GM21367 (cell line): ENCODE data around the gene TPD52L2.

Experiments used
- ATAC-seq: cut with Tn5 transposase; IDR thresholded peaks from one replicate; pipeline ENCODE4 v1.9.1; 2021; ENCODE audit not compliant: unreplicated experiment

Gene TPD52L2

DNA sequence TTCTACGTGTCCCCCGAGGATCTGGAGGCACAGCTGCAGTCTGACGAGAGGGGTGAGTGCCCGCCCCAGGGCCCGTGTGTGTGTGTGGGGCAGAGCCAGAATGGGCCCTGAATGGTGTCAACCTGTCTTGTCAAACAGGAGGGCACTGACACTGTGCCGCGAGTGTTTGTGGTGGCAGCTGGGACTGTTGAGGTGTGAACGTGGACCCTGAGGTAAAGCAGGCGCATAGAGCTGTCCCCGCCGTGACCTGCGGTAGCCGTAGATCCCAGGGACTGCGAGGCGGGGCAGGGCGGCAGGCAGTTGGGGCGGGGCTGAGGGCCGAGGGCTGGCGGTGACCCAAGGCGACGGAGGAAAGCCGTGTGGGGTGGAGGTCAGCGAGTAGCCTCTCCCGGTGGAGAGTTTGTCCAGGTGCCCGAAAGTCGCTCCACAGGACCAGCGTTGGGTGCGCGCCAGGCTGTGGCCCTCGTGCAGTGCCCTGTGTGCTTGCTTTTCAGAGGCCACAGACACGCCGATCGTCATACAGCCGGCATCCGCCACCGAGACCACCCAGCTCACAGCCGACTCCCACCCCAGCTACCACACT, 66.0 kb downstream of the TPD52L2 start:
- ATAC-seq = no peak

DNA sequence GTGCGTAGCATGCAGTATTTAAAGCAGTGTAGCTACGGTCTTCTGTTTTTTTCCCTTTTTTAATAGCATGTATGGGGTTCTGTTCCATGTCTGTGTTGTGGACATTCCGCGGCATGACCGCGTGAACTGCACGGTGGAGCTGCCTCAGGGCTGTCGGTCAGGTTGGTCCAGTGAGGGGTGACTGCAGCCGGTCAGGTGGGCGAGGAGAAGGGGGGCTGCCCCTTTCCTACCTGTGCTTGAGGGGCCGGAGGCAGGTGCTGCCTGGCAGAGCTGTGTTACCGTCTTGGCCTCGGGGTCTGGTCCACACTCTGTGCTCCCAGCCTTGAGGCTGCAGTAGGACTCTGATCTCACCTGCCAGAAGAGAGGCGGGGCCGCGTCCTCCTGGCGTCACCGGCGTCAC, 66.7 kb downstream of the TPD52L2 start:
- ATAC-seq = no peak

DNA sequence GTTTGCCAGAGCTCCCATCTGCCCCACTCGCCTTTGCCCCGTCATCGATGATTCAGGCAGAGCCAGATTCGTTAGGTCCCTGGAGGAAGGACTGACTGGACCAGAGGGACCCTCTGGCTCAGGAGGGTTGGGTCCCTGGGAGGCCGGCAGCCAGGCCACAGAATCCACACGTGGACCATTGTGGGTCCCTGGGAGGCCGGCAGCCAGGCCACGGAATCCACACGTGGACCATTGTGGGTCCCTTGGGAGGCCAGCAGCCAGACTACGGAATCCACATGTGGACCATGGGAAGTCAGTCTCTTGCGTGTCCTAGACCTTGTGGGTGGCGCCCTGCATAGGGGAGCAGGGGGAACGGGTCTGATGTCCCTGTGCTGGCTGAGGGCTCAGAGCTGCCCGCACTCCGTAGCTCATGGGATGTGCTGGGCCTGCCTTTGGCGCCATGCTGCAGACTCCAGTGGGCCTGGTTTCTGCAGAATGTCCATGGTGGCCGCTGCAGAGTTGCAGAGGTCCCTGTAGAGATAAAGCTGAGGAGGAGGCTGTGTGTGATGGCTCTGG, 67.6 kb downstream of the TPD52L2 start:
- ATAC-seq = no peak

DNA sequence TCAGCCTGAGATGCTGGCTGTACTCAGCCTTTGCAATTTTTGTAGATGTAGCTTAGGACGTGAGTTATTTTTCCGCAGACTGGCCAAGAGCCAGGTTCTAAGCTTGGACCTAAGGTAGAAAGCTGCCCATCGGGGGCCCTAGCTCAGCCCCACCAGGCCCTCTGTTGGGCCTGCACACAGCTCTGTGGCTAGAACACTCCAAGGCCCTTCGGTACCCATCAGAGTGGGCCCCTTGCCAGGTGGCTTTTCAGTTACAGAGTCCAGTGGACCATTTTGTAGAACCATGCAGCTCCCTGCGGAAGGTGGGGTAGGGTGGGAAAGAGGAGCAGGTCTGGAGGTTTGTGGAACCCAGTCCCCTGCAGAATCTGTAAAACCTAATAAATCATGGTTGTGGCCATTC, 68.6 kb downstream of the TPD52L2 start:
- no peak for ATAC-seq

DNA sequence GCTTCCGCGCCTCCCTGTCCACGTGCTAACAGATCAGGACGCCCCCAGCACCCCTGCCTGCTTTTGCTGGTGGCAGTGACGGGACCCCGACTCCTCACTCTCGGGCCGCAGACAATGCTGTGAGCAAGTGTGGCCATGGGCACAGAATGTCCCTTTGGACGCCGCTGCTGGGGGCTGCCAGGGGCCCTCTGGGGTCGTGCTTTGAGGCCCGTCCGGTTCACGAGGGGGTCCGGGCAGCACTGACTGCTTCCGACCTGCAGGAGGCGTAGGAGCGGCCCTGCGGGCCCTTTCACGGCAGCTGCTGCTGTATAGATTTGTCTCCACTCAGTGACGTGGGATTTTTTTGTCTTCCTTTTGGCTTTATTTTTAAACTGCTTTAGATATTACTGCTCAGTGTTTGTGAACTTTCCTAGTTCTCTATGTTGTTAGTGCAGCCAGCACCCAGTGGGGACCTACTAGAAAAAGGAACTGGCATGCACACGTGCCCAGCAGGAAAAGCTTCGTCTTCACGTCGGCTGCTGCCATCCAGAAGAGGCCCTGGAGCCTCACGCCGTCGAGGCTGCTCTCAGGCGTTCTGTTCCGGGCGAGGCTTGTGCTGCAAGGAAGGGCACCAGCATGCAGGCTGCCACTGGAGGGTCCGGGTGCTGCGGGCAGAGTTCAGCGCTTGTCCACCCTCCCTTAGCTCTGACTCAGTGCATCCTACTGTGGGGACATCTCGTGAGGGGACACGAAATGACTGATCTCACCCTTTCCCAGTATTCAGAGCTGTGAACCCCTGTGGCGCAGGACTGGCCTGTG, 69.4 kb downstream of the TPD52L2 start:
- ATAC-seq = no peak

DNA sequence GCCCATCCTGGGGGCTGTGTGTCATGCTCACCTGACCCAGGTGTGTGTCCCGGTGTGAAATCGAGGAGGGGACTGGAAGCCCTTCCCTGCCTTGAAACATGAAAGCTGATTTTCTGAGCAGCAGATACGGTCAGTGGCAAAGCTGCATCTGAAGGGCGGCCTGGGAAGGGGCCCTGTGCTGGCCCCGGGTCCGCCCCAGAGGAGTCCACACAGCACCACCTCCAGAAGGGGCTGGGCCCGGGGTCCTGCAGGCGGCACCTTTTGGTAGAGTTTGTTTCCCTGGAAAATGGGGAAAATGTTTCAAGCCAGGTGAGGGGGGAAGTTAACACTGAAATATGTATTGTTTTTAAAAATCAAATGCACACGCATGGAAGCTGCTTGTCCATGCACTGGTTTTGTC, 70.4 kb downstream of the TPD52L2 start:
- ATAC-seq = no peak

DNA sequence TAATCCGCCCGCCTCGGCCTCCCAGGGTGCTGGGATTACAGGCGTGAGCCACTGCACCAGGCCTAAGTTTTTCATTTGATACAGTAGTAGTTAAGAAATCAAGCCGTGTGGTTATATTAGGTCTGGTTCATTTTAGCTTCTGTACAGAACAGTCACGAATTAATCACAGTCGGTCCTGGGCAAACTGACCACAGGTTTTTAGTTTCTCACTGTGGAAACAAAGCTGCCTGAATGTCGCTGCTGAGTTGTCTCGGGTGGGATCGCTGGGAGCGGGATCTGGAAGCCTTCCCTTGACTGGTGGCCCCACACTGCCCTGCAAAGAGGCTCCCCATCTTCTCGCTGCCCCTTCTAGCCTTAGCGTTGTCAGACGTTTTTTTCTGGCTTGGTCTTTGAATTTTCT, 72.5 kb downstream of the TPD52L2 start:
- no peak for ATAC-seq

DNA sequence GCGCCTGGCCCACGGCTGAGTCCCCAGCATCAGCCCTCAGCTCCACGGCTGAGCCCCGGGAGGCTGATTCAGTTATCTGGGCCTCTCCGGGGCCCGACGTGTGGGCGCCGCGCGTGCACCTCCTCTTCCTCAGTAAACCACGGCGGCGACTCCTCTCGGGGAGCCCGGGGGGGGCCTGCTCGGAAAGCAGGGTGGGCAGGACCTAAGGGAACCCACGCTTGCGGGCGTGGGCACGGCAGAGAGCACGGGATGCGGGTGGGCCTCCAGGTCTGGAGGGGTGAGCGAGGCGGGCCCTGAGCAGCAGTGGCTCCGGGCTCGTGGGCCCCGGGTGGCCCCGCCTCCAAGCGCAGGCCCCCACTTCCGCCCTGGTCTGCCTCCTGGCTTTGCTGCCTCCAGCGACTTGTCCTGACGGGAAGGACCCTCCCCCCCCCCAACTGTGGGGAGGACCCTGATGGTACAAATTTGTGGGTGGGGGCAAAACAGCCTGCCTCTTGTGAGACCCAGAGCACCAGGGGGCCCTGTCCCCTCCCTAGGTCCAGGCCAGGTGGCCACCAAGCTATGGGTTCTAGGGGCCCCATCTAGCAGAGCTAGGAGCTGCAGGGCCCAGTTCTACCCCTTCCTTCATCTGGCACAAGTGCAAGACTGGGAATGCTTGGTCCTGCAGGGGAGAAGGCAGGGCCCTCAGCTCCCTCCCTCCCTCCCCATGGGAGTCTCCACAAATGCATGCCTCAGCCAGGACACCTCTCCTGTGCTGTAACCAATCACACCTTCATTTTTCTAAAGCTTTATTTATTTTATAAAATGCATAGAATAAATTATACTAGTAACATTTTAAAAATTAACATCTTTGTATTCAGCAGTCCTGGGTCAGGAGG, 74.2 kb downstream of the TPD52L2 start:
- ATAC-seq = no peak

DNA sequence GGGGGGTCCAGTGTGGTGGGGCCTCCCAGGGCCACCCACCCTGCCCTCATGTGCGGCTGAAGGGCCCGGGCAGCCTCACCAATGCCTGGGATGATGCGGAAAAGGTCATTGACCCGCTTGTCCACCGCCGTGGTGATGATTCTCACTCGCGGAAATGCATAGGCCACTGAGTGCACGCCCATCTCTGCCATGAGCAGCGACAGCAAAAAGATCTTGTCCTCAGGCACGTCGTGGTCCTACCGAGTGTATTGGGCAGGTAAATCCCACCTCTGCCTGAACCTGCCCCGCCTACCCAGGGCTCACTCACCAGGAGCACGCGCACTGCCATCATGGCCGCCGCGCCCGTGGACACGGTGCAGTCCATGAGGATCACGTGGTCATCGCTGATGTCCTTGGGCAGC, 75.0 kb downstream of the TPD52L2 start:
- ATAC-seq = no peak

DNA sequence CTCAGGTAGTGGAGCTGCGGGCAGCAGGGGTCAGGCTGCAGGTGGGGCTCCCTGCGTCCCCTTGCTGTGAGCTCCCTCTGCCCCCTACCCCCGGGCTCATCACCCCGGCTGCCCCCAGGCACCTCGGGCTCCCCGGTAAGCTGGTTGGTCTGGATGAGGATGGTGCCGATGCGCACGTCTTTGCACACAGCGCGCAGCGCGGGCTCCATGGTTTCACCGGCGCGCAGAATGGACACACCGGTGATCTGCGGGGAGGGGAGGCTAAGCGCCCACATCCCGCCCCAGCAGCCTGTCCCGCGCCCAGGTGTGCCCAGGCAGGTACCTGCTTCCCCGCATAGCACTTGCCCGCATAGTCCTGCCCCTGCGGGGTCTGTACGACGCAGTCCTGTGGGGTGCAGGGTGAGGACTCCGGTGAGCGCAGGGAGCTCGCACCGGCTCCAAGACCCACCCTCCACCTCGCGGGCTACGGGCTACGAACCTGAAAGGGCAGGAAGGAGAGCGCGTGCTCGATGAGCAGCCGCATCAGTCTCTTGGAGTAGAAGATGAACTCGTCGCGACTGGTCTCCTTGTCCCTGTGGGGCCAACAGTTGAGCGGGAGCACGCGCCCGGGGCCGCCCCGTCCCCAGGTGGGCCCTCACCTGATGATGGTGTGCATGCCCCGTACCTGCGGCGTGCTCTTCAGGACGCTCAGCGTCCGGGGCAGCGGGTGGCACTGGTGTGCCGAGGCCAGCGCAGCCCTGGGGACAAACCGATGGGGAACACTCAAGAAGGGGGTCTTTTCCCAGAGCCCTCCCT, 75.6 kb downstream of the TPD52L2 start:
- ATAC-seq = no peak
